Adrenal gland (tissue), 5 donors: ENCODE data around the gene PARD3B.

Experiments used
- POLR2A ChIP-seq, 2 donors: fragments of 450-650 bp; IDR thresholded peaks; one replicate each; pipeline ENCODE4 v1.6.1; 2017; ENCODE audit warnings: antibody characterized with exemption in 2 of 2, mild to moderate bottlenecking in 2 of 2, moderate library complexity in 1 of 2
- TF ChIP-seq, protein P1 (sequence below), 6 experiments: fragments of 450-650 bp in 4 of 6; fragments of 200-600 bp in 2 of 6; sonication (generic) in 1 of 6; IDR thresholded peaks; 1 replicate in 5 of 6; 2 replicates in 1 of 6; pipeline versions ENCODE4 v1.5.1 to v1.8.0; 2016 to 2021; ENCODE audit warnings: antibody characterized with exemption in 6 of 6, mild to moderate bottlenecking in 2 of 6, moderate library complexity in 1 of 6
- donor health status: DM: no; HTN: no; CAD: no.

DNA sequence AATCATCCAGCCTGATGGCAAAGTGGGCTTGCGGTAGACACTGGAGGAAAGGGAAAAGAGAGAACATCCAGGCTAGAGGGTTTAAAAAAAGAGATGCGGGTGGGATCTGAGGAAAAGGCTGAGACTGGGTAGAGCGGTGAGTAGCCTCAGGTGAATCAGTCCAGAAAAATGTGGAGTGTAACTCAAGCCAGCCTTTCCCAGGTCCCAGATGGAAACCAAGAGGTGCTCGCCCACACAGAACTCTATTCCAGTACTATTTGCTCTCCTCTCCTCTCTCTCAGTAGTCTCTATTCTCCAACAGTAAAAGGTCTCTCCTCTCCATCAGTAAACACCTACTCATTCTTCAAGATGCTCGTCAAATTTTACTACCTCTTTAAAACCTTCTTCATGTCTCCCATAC, 1098.7 kb downstream of the PARD3B start:
- TF ChIP-seq, protein P1, sequence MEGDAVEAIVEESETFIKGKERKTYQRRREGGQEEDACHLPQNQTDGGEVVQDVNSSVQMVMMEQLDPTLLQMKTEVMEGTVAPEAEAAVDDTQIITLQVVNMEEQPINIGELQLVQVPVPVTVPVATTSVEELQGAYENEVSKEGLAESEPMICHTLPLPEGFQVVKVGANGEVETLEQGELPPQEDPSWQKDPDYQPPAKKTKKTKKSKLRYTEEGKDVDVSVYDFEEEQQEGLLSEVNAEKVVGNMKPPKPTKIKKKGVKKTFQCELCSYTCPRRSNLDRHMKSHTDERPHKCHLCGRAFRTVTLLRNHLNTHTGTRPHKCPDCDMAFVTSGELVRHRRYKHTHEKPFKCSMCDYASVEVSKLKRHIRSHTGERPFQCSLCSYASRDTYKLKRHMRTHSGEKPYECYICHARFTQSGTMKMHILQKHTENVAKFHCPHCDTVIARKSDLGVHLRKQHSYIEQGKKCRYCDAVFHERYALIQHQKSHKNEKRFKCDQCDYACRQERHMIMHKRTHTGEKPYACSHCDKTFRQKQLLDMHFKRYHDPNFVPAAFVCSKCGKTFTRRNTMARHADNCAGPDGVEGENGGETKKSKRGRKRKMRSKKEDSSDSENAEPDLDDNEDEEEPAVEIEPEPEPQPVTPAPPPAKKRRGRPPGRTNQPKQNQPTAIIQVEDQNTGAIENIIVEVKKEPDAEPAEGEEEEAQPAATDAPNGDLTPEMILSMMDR (IDR thresholded peaks at IDR 0.05) = no peak
- no peak for TF ChIP-seq POLR2A (IDR thresholded peaks at IDR 0.05)
